Activated CD8-positive, alpha-beta T cell treated with anti-CD3 and anti-CD28 coated beads, Interleukin-2, amount 10 ng/mL, durations not matched to agents 7 days and 5 days (primary cell): ENCODE data around the gene RAB40A. TPM values are rescaled to one million over a fixed set of nuclear protein-coding genes. Genes with fewer than 3 reads are reported as not detected.
A peak's percentile ranks its signal among the peaks of the same experiment; 100 is the strongest.

Experiments
- ATAC-seq: fragments of 150-1000 bp; cut with Tn5 transposase; one replicate; pipeline ENCODE4 v1.10.0; 2021; ENCODE audit warnings: moderate library complexity
- CTCF ChIA-PET: fragments of 350-600 bp; sonication (Branson Sonifier 250); formaldehyde crosslinking; loops from one replicate; lab custom pipeline; 2021; ENCODE audit warnings: antibody characterized with exemption; lab: Charles Lee
- POLR2A ChIA-PET: fragments of 350-600 bp; sonication (Branson Sonifier 250); formaldehyde crosslinking; loops from one replicate; lab custom pipeline; 2021; ENCODE audit warnings: antibody characterized with exemption; lab: Charles Lee
- DNase-seq: peaks from one replicate; pipeline ENCODE4 v3.0.0-alpha.2; 2020
- H3K27ac Mint-ChIP-seq: one replicate; pipeline ENCODE4 v1.8.0; 2021; ENCODE audit warnings: mild to moderate bottlenecking, mixed read lengths
- H3K27me3 Mint-ChIP-seq: one replicate; pipeline ENCODE4 v1.8.0; 2021; ENCODE audit warnings: low read depth, mixed read lengths
- H3K36me3 Mint-ChIP-seq: one replicate; pipeline ENCODE4 v1.8.0; 2021; ENCODE audit warnings: low read depth, mixed read lengths
- H3K4me1 Mint-ChIP-seq: one replicate; pipeline ENCODE4 v1.8.0; 2021; ENCODE audit warnings: low read depth, mixed read lengths
- H3K4me3 Mint-ChIP-seq: one replicate; pipeline ENCODE4 v1.8.0; 2021; ENCODE audit warnings: mild to moderate bottlenecking, mixed read lengths
- H3K9me3 Mint-ChIP-seq: one replicate; pipeline ENCODE4 v1.8.0; 2022; ENCODE audit warnings: mixed read lengths; ENCODE audit not compliant: insufficient read depth
- total RNA-seq, 2 experiments: library from RNA; stranded (reverse); gene quantifications; one replicate each; pipeline ENCODE4 v1.2.3, GENCODE V29; 2021

The RAB40A gene
- total RNA-seq, 2 experiments from 2014 or later, result not detected

- ChIA-PET POLR2A (interaction anchor here (0.6 kb wide), 1 partner anchor 589 kb away, joined by 6 read pairs; no protein-coding TSS in a partner anchor), CTCF (no interaction called here)
- no peak for DNase-seq
- Mint-ChIP-seq H3K4me1 (peaks cover 2% of the 10 kb centered on the region), H3K36me3 (no peaks in the 10 kb centered on the region), H3K27me3 (no peaks in the 10 kb centered on the region), H3K4me3 (no peak overlapping the region), H3K9me3 (no peaks in the 10 kb centered on the region), H3K27ac (no peak overlapping the region)
- ATAC-seq, result no peak
These were observed 19.4 kb upstream of the RAB40A start for GRCh38 chrX:103538728-103539127.

- Mint-ChIP-seq H3K27me3 (no peaks in the 10 kb centered on the region), H3K4me1 (peaks cover 4% of the 10 kb centered on the region), H3K9me3 (no peaks in the 10 kb centered on the region), H3K36me3 (no peaks in the 10 kb centered on the region), H3K27ac (no peak overlapping the region), H3K4me3 (no peak overlapping the region)
- ChIA-PET CTCF (no interaction called here), POLR2A (interaction anchor here (0.6 kb wide), 1 partner anchor 590 kb away, joined by 6 read pairs; no protein-coding TSS in a partner anchor)
- ATAC-seq, result no peak
- no peak for DNase-seq
These were observed 18.6 kb upstream of the RAB40A start for GRCh38 chrX:103537871-103538387.

GRCh38 chrX:103536732-103537131 lies 17.4 kb upstream of the RAB40A start:
- Mint-ChIP-seq H3K4me3 (no peak overlapping the region), H3K4me1 (peaks cover 4% of the 10 kb centered on the region), H3K27ac (no peak overlapping the region), H3K9me3 (no peaks in the 10 kb centered on the region), H3K27me3 (no peaks in the 10 kb centered on the region), H3K36me3 (no peaks in the 10 kb centered on the region)
- ATAC-seq, result no peak
- POLR2A ChIA-PET, result no interaction called here
- CTCF ChIA-PET, result interaction anchor here (0.7 kb wide), 1 partner anchor 215 kb away, joined by 3 read pairs; no protein-coding TSS in a partner anchor
- DNase-seq, result no peak

- no peak overlapping the region for H3K4me3 Mint-ChIP-seq
- H3K27me3 Mint-ChIP-seq, result no peaks in the 10 kb centered on the region
- H3K4me1 Mint-ChIP-seq, result peaks cover 4% of the 10 kb centered on the region
- no peak overlapping the region for H3K27ac Mint-ChIP-seq
- no peaks in the 10 kb centered on the region for H3K9me3 Mint-ChIP-seq
- DNase-seq, result no peak
- no peak for ATAC-seq
- H3K36me3 Mint-ChIP-seq, result no peaks in the 10 kb centered on the region
- ChIA-PET POLR2A (no interaction called here), CTCF (interaction anchor here (0.7 kb wide), 1 partner anchor 216 kb away, joined by 3 read pairs; no protein-coding TSS in a partner anchor)
These were observed 16.8 kb upstream of the RAB40A start for GRCh38 chrX:103536071-103536470.

- peaks cover 4% of the 10 kb centered on the region for H3K4me1 Mint-ChIP-seq
- no peaks in the 10 kb centered on the region for H3K27me3 Mint-ChIP-seq
- ATAC-seq, result no peak
- no peak overlapping the region for H3K4me3 Mint-ChIP-seq
- no peaks in the 10 kb centered on the region for H3K9me3 Mint-ChIP-seq
- no peak for DNase-seq
- no peak overlapping the region for H3K27ac Mint-ChIP-seq
- ChIA-PET POLR2A (no interaction called here), CTCF (no interaction called here)
- no peaks in the 10 kb centered on the region for H3K36me3 Mint-ChIP-seq
These were observed 15.9 kb upstream of the RAB40A start for GRCh38 chrX:103535206-103535605.

GRCh38 chrX:103533511-103534216 lies 14.4 kb upstream of the RAB40A start:
- ATAC-seq, result peak; percentile 64
- Mint-ChIP-seq H3K4me3 (peak overlapping the region; percentile 51), H3K27ac (no peak overlapping the region), H3K27me3 (no peaks in the 10 kb centered on the region), H3K9me3 (no peaks in the 10 kb centered on the region), H3K4me1 (peaks cover 4% of the 10 kb centered on the region), H3K36me3 (no peaks in the 10 kb centered on the region)
- ChIA-PET CTCF (interaction anchor here (0.7 to 1.6 kb wide), 11 partner anchors 9 to 286 kb away, joined by 3 to 6 read pairs (median 4); partner anchors contain the start of gene TMEM31), POLR2A (no interaction called here)
- peak; percentile 72 for DNase-seq

- ChIA-PET POLR2A (no interaction called here), CTCF (no interaction called here)
- Mint-ChIP-seq H3K36me3 (no peaks in the 10 kb centered on the region), H3K27ac (no peak overlapping the region), H3K9me3 (no peaks in the 10 kb centered on the region), H3K4me1 (peaks cover 4% of the 10 kb centered on the region), H3K27me3 (no peaks in the 10 kb centered on the region), H3K4me3 (no peak overlapping the region)
- DNase-seq, result no peak
- no peak for ATAC-seq
These were observed 11.7 kb upstream of the RAB40A start for GRCh38 chrX:103531002-103531401.

- no peak overlapping the region for H3K4me3 Mint-ChIP-seq
- no peaks in the 10 kb centered on the region for H3K36me3 Mint-ChIP-seq
- ATAC-seq, result no peak
- H3K4me1 Mint-ChIP-seq, result peaks cover 4% of the 10 kb centered on the region
- no peaks in the 10 kb centered on the region for H3K27me3 Mint-ChIP-seq
- CTCF ChIA-PET, result no interaction called here
- POLR2A ChIA-PET, result no interaction called here
- DNase-seq, result no peak
- no peak overlapping the region for H3K27ac Mint-ChIP-seq
- no peaks in the 10 kb centered on the region for H3K9me3 Mint-ChIP-seq
These were observed 11.3 kb upstream of the RAB40A start for GRCh38 chrX:103530545-103530944.

- ChIA-PET CTCF (interaction anchor here (1.0 kb wide), 1 partner anchor 318 kb away, joined by 3 read pairs; no protein-coding TSS in a partner anchor), POLR2A (no interaction called here)
- ATAC-seq, result no peak
- H3K4me3 Mint-ChIP-seq, result no peak overlapping the region
- H3K27me3 Mint-ChIP-seq, result no peaks in the 10 kb centered on the region
- H3K27ac Mint-ChIP-seq, result no peak overlapping the region
- no peaks in the 10 kb centered on the region for H3K9me3 Mint-ChIP-seq
- H3K36me3 Mint-ChIP-seq, result no peaks in the 10 kb centered on the region
- H3K4me1 Mint-ChIP-seq, result peaks cover 4% of the 10 kb centered on the region
- DNase-seq, result no peak
These were observed 10.3 kb upstream of the RAB40A start for GRCh38 chrX:103529550-103529949.

- no peak overlapping the region for H3K4me3 Mint-ChIP-seq
- ChIA-PET CTCF (interaction anchor here (1.0 kb wide), 1 partner anchor 9 kb away, joined by 3 read pairs; no protein-coding TSS in a partner anchor), POLR2A (no interaction called here)
- no peaks in the 10 kb centered on the region for H3K36me3 Mint-ChIP-seq
- H3K27me3 Mint-ChIP-seq, result no peaks in the 10 kb centered on the region
- DNase-seq (no peak), ATAC-seq (no peak)
- no peak overlapping the region for H3K27ac Mint-ChIP-seq
- no peaks in the 10 kb centered on the region for H3K4me1 Mint-ChIP-seq
- no peaks in the 10 kb centered on the region for H3K9me3 Mint-ChIP-seq
These were observed 5.5 kb upstream of the RAB40A start for GRCh38 chrX:103524747-103525146.

- H3K4me3 Mint-ChIP-seq, result no peak overlapping the region
- CTCF ChIA-PET, result no interaction called here
- H3K36me3 Mint-ChIP-seq, result no peaks in the 10 kb centered on the region
- H3K9me3 Mint-ChIP-seq, result no peaks in the 10 kb centered on the region
- no peak for DNase-seq
- ATAC-seq, result no peak
- no peaks in the 10 kb centered on the region for H3K27me3 Mint-ChIP-seq
- POLR2A ChIA-PET, result no interaction called here
- H3K4me1 Mint-ChIP-seq, result no peaks in the 10 kb centered on the region
- H3K27ac Mint-ChIP-seq, result no peak overlapping the region
These were observed 4.3 kb upstream of the RAB40A start for GRCh38 chrX:103523605-103524004.

GRCh38 chrX:103520386-103520785 lies 1.1 kb upstream of the RAB40A start:
- no peak overlapping the region for H3K4me3 Mint-ChIP-seq
- ATAC-seq (no peak), DNase-seq (no peak)
- H3K27ac Mint-ChIP-seq, result no peak overlapping the region
- ChIA-PET CTCF (interaction anchor here (1.3 kb wide), 1 partner anchor 30 kb away, joined by 4 read pairs; no protein-coding TSS in a partner anchor), POLR2A (no interaction called here)
- H3K27me3 Mint-ChIP-seq, result no peaks in the 10 kb centered on the region
- H3K36me3 Mint-ChIP-seq, result no peaks in the 10 kb centered on the region
- no peaks in the 10 kb centered on the region for H3K9me3 Mint-ChIP-seq
- no peaks in the 10 kb centered on the region for H3K4me1 Mint-ChIP-seq
